Activated CD4-positive, alpha-beta T cell treated with anti-CD3 and anti-CD28 coated beads, Interleukin-2, amount 50 U/mL, for 4 hours (primary cell): Measurements from ENCODE around the gene PIN1.

Experiments
- DNase-seq, 2 experiments: peaks; one replicate each; pipeline ENCODE4 v3.0.0-alpha.2; 2020

PIN1 gene

DNA sequence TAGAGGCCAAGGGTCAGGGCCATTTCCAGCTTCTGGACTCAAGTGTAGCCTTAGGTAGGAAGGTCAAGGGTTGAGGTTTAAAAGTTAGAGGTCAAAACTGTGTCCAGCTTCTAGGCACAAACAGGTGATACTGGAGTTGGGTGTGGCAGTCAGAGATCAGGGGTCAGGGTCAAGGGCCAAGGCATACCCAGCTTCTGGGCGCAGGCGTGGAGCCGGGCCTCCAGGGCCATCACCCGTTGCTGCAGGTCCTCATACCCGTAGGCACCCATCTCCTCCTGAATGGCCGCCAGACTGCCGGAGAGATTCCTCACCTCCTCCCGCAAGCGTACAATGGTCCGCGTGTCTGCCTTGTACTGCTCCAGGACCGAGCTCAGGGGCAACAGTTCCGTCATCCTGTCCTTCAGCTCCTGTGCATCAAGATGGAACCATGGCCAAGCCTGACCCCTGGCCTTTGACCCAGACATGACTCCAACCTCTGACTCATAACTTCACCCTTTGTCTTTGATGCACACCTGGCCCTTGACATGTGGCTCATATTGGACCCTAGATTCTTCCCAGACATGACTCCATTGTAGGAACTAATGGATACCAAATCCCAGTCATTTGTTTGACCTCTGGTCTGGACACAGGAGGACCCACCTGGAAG lies 22.1 kb downstream of the PIN1 start:
- no peak for DNase-seq

DNA sequence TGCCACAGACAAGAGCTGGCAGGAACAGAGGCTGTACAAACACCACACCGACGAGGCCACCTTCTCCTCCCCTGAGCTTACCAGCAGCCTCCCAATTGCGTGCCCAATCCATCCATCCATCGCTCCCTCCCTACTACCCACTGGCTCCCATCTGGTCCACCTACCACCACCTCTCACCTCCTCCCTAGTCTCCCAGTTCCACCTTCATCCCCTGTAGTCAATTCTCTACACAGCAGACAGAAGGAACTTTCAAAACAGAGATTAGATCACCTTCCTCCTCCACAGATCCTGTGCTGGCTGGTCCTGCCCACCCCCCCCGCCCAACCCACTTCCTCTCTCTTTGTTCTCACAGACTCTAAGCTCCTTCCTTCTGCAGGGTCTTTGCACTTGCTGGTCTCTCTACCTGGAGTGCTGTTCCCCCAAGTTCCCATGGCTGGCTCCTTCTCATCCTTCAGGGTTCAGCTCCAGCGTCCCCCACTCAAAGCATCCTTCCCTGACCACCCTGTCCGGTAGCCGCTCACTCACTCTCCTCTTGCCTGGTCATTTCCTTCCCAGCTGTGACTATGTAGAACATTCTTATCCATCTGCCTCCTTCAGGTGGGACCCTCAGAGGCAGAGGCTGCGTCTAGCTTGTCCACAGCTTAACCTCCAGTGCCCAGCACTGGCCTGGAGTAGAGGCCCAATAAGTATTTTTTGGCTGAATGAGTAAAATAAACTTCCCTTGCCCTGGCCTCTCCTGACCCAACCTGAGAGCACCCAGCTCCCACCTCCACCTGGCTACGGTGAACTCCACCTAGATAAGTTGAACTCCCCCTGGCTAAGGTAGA lies 23.0 kb downstream of the PIN1 start:
- DNase-seq, result no peak

DNA sequence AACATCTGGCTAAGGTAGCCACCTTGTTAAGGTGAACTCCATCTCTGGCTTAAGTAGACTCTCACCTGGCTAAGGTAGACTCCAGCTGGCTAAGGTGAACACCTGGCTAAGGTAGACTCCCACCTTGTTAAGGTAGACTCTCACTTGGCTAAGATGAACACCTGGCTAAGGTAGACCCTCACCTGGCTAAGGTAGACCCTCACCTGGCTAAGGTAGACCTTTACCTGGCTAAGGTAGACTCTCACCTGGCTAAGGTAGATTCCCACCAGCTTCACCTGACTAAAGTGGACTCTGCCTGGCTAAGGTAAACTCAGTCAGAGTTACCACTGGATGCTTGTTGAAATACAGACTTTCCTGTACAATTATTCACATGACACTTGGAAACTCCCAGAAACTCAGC lies 23.6 kb downstream of the PIN1 start:
- DNase-seq, result no peak

DNA sequence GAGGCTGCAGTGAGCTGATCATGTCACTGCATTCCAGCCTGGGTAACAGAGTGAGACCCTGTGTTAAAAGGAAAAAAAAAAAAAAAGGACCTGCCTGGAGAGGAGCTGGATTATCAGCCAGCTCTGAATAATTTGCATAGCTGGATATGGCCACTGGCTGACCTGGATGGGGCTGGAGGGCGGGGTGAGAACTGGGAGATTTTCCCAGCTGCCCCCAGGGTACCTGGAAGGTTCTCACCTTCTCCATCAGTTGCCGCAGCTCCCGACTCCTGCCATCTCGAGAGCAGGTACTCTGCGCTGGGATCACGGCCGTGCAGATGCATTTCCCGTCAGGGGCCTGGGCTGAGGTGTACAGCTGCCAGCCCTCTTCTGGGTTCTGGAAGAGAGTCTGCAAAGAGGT lies 25.3 kb downstream of the PIN1 start:
- no peak for DNase-seq

DNA sequence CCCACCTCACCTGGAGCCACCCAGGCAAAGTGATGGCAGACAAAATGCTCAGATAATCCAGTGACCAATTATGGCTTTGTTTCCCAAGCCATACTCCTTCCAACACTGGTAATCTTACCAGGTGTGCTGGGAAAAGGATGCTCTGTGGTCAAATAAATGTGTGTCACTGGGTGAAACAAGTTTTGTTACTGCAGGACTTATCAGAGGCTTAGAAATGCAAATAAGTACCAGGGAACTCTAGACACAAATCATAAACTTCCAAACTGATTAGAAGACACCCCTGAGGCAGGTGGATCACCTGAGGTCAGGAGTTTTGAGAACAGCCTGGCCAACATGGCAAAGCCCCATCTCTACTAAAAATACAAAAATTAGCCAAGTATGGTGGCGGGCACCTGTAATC lies 26.4 kb downstream of the PIN1 start:
- DNase-seq, result no peak

DNA sequence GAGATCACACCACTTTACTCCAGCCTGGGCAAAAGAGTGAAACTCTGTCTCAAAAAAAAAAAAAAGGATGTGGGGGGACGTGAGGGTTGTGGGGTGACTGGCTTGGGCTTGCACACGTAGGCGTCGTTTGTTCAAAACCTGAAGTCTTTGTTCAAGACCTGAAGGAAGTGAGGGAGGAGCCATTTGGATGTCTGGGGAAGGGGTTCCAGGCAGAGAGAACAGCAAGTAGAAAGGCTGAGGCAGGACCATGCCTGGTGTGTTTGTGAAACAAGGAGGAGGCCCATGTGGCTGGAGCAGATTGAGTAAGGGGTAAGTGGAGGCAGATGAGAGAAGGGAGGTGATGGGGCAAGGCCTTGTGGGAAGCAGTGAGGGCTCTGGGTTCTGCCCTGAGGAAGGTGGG lies 27.8 kb downstream of the PIN1 start:
- no peak for DNase-seq

DNA sequence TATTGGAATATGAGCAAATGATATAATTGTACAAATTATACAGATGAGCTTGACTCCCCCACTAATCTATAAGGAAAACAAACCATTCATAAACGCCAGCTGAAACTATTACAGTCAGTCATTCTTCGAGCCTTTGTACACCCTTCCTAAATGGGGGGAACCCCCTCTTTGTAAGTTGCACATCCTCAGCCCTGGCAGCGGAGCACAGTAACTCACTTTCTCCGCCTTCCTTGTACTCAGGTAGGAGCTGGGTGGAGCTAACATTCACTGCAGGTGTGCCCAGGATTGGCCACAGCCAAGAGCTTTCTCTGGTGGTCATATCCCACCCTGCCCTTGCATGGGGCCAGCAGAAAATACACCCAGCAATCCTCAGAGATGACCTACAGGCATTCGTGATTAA lies 28.6 kb downstream of the PIN1 start:
- peak in 1 of 2 experiments; percentile 28 for DNase-seq

DNA sequence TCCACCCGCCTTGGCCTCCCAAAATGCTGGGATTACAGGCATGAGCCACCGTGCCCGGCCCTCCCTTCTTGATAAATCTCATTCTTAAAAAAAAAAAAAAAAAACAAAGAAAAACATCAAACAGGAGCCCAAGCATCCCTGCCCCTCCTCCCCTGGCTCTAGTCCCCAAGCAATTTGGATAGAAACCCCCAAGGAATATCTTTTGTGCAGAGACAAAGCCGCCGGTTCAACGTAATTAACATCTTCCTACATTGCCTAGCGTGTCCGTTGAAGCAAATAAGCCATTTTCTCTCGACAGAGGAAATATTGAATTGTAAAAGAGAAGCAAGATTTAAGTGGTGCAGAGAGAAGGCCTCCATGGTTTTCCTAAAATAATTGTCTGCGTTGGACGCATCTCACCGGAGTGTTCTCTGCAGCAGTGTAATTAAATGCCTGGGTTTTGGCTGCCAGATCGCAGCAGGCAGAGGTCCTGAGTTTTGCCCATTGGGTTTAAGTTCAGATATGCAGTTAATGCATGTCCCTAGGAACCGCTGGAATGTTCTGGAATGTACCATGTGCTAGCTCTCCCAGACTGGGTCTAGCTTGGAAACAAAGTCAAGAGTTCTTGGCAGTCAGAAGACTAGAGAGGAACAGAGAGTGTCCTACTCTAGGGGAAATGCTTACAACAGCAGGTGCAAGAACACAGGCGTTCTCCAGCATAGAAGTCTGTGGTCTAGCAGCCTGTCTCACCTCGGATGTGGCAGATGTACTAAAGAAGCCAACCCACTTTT lies 30.8 kb downstream of the PIN1 start:
- DNase-seq, result no peak

DNA sequence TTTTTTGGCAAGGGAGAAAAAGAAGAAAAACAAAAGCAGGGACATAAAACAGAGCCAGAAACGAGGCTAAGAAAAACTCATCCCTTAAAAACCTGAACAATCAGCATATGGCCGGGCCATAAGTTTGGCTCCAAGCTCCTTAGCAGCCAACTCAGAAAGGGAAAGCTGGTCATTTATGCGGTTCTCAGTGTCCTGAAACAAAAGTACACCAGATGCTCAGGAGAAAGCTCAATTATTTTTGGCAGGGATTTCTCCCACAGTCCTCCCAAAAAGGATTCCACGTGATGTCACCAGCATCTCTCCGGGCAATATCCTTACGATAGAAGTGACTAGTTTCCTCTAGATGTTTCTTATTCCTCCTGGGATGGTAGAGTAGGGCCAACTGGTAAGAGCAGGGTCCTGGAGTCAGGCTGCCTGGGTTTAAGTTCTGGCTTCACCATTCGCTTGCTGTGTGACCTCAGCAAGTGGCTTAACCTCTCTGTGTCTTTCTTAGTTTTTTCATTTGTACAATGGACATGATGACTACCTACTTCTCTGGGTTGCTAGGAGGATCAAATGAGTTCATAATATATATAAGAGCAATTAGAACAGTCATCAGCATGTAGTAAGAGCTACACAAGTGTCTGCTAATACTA lies 34.0 kb downstream of the PIN1 start:
- no peak for DNase-seq

DNA sequence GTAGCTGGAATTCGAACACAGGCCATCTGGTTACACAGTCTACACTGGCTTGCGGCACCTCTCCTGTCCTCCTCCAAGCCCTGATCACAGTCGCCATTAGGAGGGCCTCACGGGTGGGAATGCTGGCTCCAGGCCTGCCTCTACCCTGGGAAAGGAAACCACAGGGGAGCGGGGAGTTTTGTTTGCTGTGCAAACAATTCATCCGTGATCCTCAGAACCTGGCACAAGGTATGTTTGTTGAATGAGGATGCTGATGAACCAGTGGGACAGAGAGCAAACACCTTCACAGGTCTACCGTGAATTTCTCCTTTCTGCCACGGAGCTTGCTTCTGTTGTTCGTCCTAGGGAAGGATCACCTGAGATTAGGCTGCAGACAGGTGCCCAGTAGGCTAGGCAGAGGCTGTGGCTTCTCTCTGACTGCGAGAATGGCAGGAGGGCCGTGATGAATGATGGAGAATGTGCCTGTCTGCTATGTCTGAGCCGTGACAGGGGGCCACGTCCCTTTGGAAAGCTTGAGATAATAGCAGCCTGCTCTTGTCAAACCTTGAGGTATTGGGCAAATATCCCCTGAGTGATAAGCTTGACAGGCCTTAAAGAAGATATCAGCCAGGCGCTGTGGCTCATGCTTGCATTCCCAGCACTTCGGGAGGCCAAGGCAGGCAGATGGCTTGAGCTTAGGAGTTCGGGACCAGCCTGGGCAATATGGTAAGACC lies 36.7 kb downstream of the PIN1 start:
- DNase-seq, result no peak

DNA sequence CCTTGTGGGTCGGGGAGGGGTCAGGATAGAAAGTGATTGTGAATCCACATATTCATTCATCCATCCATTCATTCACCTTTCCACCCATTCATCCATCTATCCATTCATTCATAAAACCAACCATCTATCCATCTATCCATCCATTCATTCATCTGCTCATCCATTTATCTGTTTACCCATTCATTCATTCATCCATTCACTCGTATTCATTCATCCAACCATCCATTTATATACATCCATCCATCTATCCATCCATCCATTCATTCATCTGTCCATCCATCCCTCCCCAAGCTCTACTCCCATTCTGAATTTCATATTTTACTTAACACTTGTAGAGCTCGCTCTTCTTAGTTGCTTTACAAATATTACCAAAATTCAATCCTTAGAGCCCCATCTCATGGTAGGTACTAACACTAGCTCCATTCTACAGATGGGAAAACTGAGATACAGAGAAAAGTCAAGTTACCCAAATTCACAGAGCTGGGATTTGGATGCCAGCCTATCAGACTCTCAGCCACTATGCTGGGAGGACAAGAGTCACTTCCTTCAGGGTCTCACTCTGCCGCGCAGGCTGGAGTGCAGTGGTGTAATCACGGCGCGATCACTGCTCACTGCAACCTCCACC lies 37.6 kb downstream of the PIN1 start:
- DNase-seq, result no peak

DNA sequence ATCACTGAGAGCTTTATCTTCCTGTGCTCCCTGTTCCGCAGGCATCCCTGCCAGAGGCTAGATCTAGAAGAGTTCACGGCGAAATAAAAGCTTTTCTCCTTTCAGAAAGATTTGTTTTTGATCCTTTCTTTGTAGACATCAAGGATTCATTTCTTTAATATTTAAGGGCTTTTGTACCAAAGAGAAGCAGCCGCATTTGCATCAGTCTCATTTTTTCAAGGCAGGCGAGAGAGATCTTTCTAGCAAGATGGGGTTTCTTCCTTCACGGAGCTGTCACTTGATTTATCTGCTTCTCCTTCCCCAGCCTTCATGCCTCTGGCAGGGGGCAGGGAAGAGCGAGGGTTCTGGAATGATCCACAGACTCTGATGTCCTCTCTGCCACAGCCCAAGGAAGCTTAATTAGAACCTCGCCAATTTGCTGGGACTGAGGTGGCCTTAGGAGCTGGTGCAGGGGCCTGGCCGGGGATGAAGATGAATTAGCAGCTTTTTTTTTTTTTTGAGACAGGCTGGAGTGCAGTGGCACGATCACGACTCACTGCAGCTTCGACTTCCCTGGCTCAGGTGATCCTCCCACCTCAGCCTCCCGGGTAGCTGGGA lies 40.0 kb downstream of the PIN1 start:
- no peak for DNase-seq

DNA sequence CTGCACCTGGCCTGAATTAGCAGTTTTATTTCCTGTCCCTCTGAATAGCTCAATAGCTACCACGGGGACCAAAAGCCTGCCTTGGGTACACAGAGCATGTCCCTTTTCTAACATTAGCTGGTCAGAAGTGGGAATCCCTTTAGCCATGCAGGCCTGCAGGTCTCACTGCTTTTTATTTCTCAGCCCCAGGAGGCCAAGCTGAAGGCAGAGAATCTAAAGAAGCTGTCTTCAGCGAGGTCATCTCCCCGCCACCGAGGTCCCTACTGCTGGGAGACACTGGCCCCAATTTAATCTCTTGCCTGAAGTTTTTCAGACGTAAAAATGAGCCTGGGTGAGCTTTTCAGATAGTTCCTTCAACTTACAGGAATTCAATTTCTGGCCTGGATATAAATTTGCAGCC lies 40.7 kb downstream of the PIN1 start:
- no peak for DNase-seq

DNA sequence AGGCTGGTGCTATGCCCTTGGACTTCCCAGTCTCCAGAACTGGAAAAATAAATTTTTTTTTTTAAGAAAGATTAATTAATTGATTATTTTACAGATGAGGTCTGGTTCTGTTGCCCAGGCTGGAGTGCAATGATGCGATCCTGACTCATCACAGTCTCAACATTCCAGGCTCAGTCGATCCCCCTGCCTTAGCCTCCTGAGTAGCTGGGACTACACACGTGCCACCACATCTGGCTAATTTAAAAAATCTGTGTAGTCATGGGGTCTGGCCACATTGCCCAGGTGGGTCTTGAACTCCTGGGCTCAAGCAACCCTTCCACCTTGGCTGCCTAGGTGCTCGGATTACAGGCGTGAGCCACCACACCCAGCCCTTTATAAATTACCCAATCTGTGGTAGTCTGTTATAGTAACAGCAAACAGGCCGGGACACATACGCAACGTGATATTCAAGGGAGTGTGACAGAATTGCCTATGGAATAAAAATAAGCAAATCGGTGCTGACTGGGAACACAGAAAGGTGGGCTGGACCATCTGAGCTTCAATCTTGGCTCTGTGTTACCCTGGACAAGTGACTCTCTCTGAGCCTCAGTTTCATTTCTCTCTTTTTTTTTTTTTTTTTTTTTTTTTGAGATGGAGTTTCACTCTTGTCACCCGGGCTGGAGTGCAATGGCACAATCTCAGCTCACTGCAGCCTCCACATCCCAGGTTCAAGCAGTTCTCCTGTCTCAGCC lies 42.8 kb downstream of the PIN1 start:
- no peak for DNase-seq

DNA sequence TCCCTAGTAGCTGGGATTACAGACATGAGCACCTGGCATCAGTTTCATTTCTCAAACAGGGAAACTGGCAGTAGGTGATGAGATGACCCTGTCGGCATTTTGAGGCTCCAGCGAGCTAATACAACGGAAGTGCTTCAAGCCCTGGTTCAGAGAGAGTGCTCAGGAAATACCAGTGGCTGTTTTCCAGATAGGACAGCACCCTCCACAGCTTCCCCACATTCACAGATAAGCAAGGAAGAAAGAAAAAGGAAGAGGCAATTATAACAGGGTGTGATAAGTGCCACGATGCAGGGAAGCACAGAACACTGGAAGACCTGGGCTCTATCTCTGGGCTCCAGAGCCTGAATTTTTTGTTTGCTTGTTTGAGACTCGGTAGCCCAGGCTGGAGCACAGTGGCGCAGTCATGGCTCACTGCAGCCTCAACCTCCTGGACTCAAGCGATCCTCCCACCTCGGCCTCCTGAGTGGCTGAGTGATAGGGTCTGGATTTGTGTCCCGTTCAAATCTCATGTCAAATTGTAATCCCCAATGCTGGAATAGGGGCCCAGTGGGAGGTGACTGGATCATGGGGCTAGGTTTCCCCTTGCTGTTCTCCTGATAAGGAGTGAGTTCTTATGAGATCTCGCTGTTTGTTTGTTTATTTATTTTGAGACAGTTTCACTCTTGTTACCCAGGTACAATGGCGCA lies 43.5 kb downstream of the PIN1 start:
- DNase-seq, result no peak

DNA sequence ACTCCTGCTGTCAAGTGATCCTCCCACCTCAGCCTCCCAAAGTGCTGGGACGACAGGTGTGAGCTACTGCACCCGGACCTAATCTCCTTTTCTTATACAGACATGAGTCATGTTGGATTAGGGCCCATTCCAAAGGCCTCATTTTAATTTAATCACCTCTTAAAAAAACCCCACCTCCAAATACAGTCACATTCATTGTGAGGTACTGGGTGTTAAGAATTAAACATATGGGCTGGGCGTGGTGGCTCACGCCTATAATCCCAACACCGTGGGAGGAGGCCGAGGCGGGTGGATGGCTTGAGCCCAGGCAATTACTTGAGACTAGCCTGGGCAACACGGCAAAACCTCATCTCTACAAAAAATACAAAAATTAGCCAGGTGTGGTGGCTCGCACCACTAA lies 46.6 kb downstream of the PIN1 start:
- DNase-seq, result no peak

DNA sequence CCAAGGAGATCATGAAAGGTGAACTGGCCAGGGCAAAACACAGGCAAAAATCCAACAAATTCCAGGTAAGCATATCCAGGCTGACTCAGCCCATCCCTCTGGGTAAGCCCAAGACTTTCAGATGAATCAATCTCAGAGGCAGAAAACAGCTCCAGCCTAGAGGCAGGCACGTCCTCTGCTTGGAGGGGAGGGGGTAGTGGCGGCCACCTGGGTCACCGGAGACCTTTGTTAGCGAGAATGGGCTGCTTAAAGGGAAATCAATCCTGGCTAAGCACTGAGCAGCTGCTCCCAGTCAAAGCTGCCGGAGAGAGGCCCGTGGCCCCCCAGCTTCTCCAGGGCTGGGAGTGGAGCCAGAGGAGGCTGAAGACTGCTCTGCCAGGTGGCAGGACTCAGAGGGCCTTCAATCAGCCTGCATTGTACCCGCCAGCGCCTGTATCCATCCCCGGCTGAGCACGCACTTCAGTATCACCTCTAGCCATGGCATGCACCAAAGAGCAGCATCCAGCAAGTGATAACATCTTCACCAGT lies 48.2 kb downstream of the PIN1 start:
- DNase-seq, result no peak

DNA sequence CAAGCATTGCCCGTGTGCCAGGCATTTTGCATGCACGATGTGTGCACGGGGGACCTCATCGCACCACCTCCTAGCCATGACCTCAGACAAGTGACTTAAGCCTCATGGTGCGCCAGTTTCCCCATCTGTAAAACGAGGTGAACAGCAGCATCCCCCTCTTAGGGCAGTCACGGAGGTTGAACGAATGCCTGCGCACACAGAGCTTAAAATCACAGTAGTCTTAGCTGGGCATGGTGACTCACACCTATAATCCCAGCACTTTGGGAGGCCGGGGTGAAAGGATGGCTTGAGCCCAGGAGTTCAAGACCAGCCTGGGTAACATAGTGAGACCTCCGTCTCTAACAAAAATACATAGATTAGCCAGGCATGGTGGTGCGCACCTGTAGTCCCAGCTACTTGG lies 48.6 kb downstream of the PIN1 start:
- DNase-seq, result no peak

DNA sequence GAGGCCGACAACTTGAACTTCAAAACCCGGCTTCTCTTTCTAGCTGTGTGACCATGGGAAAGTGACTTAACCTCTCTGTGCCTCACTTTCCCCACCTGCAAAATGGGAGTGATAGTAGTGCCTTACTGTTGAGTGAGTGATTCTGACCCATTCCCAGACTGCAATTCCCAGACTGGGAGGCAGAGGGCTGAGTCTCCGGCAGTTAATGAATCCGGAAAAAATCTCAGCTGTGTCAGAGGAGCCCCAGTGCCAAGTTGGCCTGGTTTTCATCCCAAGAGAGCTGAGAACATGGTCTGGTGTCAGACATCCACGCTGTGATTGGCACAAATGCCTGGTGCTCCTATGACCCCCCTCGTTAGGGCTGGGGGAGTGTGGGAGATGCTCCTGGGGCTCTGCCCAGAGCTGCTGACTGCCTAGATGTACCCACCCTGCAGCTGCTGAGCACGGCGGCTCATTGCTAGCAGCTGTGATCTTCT lies 50.0 kb downstream of the PIN1 start:
- no peak for DNase-seq
